GM12864 (cell line): ENCODE data around the gene PYY.
"Not testable (repeated sequence)": the region's sequence is repeated elsewhere in the genome, so short reads cannot be mapped to it uniquely, and the experiment has no call there.

Experiments
- DNase-seq: peaks from one replicate; pipeline ENCODE4 v3.0.0-alpha.2; 2011; ENCODE audit warnings: low read depth
- H3K4me3 ChIP-seq: 2 replicates; pipeline ENCODE4 v1.5.1; 2011; ENCODE audit warnings: mild to moderate bottlenecking, low read depth, low read length, control low read depth
- CTCF ChIP-seq: IDR thresholded peaks from 2 replicates; pipeline ENCODE4 v1.5.1; 2011; ENCODE audit warnings: low read depth, mild to moderate bottlenecking, moderate library complexity, low read length, control low read depth, inconsistent platforms; ENCODE audit errors: missing control alignments

The PYY gene

GRCh38 chr17:43976963-43977837, 23.5 kb upstream of the PYY start:
- DNase-seq, result no peak
- TF ChIP-seq CTCF, result no peak
- H3K4me3 ChIP-seq, result no peak overlapping the region

- H3K4me3 ChIP-seq, result no peak overlapping the region
- no peak for DNase-seq
Observed at GRCh38 chr17:43975898-43976297, 22.2 kb upstream of the PYY start.

GRCh38 chr17:43974382-43975266, 20.9 kb upstream of the PYY start:
- TF ChIP-seq CTCF, result no peak
- H3K4me3 ChIP-seq, result no peak overlapping the region
- no peak for DNase-seq

More at GRCh38 chr17:43975898-43976297, 22.2 kb upstream of the PYY start:
- TF ChIP-seq CTCF, result no peak

GRCh38 chr17:43972444-43973212, 18.9 kb upstream of the PYY start:
- not testable (repeated sequence) for DNase-seq, H3K4me3 ChIP-seq

GRCh38 chr17:43971436-43971835, 17.7 kb upstream of the PYY start:
- not testable (repeated sequence) for DNase-seq, H3K4me3 ChIP-seq

GRCh38 chr17:43970366-43970765, 16.6 kb upstream of the PYY start:
- DNase-seq, result no peak
- H3K4me3 ChIP-seq, result no peak overlapping the region
- TF ChIP-seq CTCF, result no peak

GRCh38 chr17:43967251-43967875, 13.6 kb upstream of the PYY start:
- DNase-seq, result no peak
- TF ChIP-seq CTCF, result no peak
- H3K4me3 ChIP-seq, result no peak overlapping the region
